Upper lobe of left lung (tissue), 6 donors: ENCODE results near the gene CENPQ. TPM values are rescaled to one million over a fixed set of nuclear protein-coding genes. Genes with fewer than 3 reads are reported as not detected.
A peak's percentile ranks its signal among the peaks of the same experiment; 100 is the strongest.

Source experiments
- ATAC-seq, 2 donors: fragments of 200-7000 bp; cut with Tn5 transposase; one replicate each; pipeline ENCODE4 v1.9.1; 2022; ENCODE audit warnings: mild to moderate bottlenecking in 2 of 2, moderate library complexity in 2 of 2; ENCODE audit not compliant: low FRiP score in 2 of 2
- DNase-seq, 2 donors: peaks; one replicate each; pipeline ENCODE4 v3.0.0-alpha.2; 2019 to 2020
- H3K27ac ChIP-seq, 4 donors: fragments of 200-600 bp; sonication (generic); one replicate each; pipeline ENCODE4 v1.5.1; 2016 to 2019
- H3K27me3 ChIP-seq, 4 donors: fragments of 200-600 bp; sonication (generic); one replicate each; pipeline ENCODE4 v1.5.1; 2017 to 2019
- H3K36me3 ChIP-seq, 4 donors: fragments of 200-600 bp; sonication (generic); one replicate each; pipeline ENCODE4 v1.5.1; 2016 to 2019
- H3K4me1 ChIP-seq, 4 donors: fragments of 200-600 bp; sonication (generic); one replicate each; pipeline ENCODE4 v1.5.1; 2018 to 2019
- H3K4me3 ChIP-seq, 4 donors: fragments of 200-600 bp; sonication (generic); one replicate each; pipeline ENCODE4 v1.5.1; 2017 to 2019; ENCODE audit warnings: mild to moderate bottlenecking in 2 of 4, moderate library complexity in 1 of 4
- H3K9me3 ChIP-seq, 4 donors: fragments of 200-600 bp; sonication (generic); one replicate each; pipeline ENCODE4 v1.5.1; 2018 to 2019
- CTCF ChIP-seq, 6 experiments: fragments of 450-650 bp in 4 of 6; fragments of 200-600 bp in 2 of 6; sonication (generic) in 2 of 6; IDR thresholded peaks; one replicate each; pipeline ENCODE4 v1.5.1; 2016 to 2019; ENCODE audit warnings: antibody characterized with exemption in 6 of 6
- EP300 ChIP-seq, 4 donors: sonication (generic); formaldehyde crosslinking; IDR thresholded peaks; one replicate each; pipeline ENCODE4 v1.5.1; 2017; ENCODE audit warnings: antibody characterized with exemption in 4 of 4, control low read depth in 2 of 4
- POLR2A ChIP-seq, 4 donors: fragments of 450-650 bp; IDR thresholded peaks; one replicate each; pipeline ENCODE4 v1.5.1; 2016 to 2017; ENCODE audit warnings: antibody characterized with exemption in 4 of 4, mild to moderate bottlenecking in 2 of 4
- POLR2AphosphoS5 ChIP-seq, 2 donors: sonication (generic); formaldehyde crosslinking; IDR thresholded peaks; one replicate each; pipeline ENCODE4 v1.5.1; 2017; ENCODE audit warnings: antibody characterized with exemption in 2 of 2
- whole genome bisulfite sequencing, 2 donors: methylation state at CpG; one replicate each; pipeline ENCODE4 v1.1.5; 2017 to 2018; 5-methylcytosine and 5-hydroxymethylcytosine counted together
- total RNA-seq, 6 donors: library from RNA; depleted of rRNA in 4 of 6; stranded (reverse); fragments of >200 nt in 4 of 6; gene quantifications; one replicate each; pipeline versions ENCODE4 v1.1.0 to v1.2.1, GENCODE V29; 2016 to 2021
- donor health status: DM: no; HTN: no; CAD: no; lungs with moderate emphysema.
- donor health status: DM: no; HTN: yes; CAD: no; lungs with severe emphysema.

Gene CENPQ
- total RNA-seq, 6 donors from 2014 or later: 0.22 to 4.1 (median 3.6) TPM; not detected in 1

- Histone ChIP-seq H3K27me3 (no peaks in the 10 kb centered on the region), H3K36me3 (peaks cover 9 to 42% (median 25%) of the 10 kb centered on the region in 4 donors), H3K4me3 (no peak overlapping the region), H3K27ac (no peak overlapping the region), H3K9me3 (no peaks in the 10 kb centered on the region), H3K4me1 (no peaks in the 10 kb centered on the region)
- no peak for ATAC-seq
- DNase-seq: no peak
- WGBS, 2 donors: 44 to 73% methylated on average over 2 of the region's 2 CpGs
- TF ChIP-seq CTCF (IDR thresholded peaks at IDR 0.05) (no peak), POLR2AphosphoS5 (IDR thresholded peaks at IDR 0.05) (no peak), POLR2A (IDR thresholded peaks at IDR 0.05) (no peak), EP300 (IDR thresholded peaks at IDR 0.05) (no peak)
These were observed 33.0 kb upstream of the CENPQ start for GRCh38 chr6:49430187-49430586.

GRCh38 chr6:49430866-49431265 lies 32.3 kb upstream of the CENPQ start:
- H3K36me3 ChIP-seq: peaks cover 14 to 49% (median 30%) of the 10 kb centered on the region in 4 donors
- H3K4me1 ChIP-seq: no peaks in the 10 kb centered on the region
- DNase-seq: no peak
- H3K9me3 ChIP-seq: no peaks in the 10 kb centered on the region
- H3K27ac ChIP-seq: no peak overlapping the region
- ATAC-seq: no peak
- no peak overlapping the region for H3K4me3 ChIP-seq
- TF ChIP-seq POLR2A (IDR thresholded peaks at IDR 0.05): no peak
- TF ChIP-seq POLR2AphosphoS5 (IDR thresholded peaks at IDR 0.05): no peak
- no peak for TF ChIP-seq EP300 (IDR thresholded peaks at IDR 0.05)
- TF ChIP-seq CTCF (IDR thresholded peaks at IDR 0.05): no peak
- 100% methylated on average over 1 of the region's 1 CpG for WGBS, 2 donors
- H3K27me3 ChIP-seq: no peaks in the 10 kb centered on the region

GRCh38 chr6:49453221-49453620 lies 9.9 kb upstream of the CENPQ start:
- H3K36me3 ChIP-seq: peaks cover 4 to 93% (median 19%) of the 10 kb centered on the region in 4 donors
- DNase-seq (no peak), ATAC-seq (no peak)
- no peaks in the 10 kb centered on the region for H3K27me3 ChIP-seq
- TF ChIP-seq CTCF (IDR thresholded peaks at IDR 0.05) (peak in 1 of 6 experiments; percentile 11), POLR2AphosphoS5 (IDR thresholded peaks at IDR 0.05) (no peak), POLR2A (IDR thresholded peaks at IDR 0.05) (no peak), EP300 (IDR thresholded peaks at IDR 0.05) (no peak)
- WGBS, 2 donors: 68 to 73% methylated on average over 2 of the region's 2 CpGs
- H3K4me3 ChIP-seq: no peak overlapping the region
- H3K27ac ChIP-seq: no peak overlapping the region
- no peaks in the 10 kb centered on the region for H3K9me3 ChIP-seq
- no peaks in the 10 kb centered on the region for H3K4me1 ChIP-seq

- 88 to 90% methylated on average over 3 of the region's 3 CpGs for WGBS, 2 donors
- ATAC-seq (no peak), DNase-seq (no peak)
- H3K4me1 ChIP-seq: peaks cover 0 to 6% (median under 1%) of the 10 kb centered on the region in 4 donors
- TF ChIP-seq EP300 (IDR thresholded peaks at IDR 0.05) (no peak), CTCF (IDR thresholded peaks at IDR 0.05) (no peak), POLR2AphosphoS5 (IDR thresholded peaks at IDR 0.05) (no peak), POLR2A (IDR thresholded peaks at IDR 0.05) (no peak)
- H3K4me3 ChIP-seq: no peak overlapping the region
- H3K9me3 ChIP-seq: no peaks in the 10 kb centered on the region
- no peak overlapping the region for H3K27ac ChIP-seq
- peaks cover 0 to 86% (median 13%) of the 10 kb centered on the region in 4 donors for H3K36me3 ChIP-seq
- H3K27me3 ChIP-seq: no peaks in the 10 kb centered on the region
These were observed 8.1 kb upstream of the CENPQ start for GRCh38 chr6:49454787-49455709.
